ENCODE data around the gene ZSCAN21. TPM values are rescaled to one million over a fixed set of nuclear protein-coding genes. Genes with fewer than 3 reads are reported as not detected.

The ZSCAN21 gene
- total and polyA plus RNA-seq, 12 donors = 5.4 to 10.0 (median 6.9) TPM

DNA sequence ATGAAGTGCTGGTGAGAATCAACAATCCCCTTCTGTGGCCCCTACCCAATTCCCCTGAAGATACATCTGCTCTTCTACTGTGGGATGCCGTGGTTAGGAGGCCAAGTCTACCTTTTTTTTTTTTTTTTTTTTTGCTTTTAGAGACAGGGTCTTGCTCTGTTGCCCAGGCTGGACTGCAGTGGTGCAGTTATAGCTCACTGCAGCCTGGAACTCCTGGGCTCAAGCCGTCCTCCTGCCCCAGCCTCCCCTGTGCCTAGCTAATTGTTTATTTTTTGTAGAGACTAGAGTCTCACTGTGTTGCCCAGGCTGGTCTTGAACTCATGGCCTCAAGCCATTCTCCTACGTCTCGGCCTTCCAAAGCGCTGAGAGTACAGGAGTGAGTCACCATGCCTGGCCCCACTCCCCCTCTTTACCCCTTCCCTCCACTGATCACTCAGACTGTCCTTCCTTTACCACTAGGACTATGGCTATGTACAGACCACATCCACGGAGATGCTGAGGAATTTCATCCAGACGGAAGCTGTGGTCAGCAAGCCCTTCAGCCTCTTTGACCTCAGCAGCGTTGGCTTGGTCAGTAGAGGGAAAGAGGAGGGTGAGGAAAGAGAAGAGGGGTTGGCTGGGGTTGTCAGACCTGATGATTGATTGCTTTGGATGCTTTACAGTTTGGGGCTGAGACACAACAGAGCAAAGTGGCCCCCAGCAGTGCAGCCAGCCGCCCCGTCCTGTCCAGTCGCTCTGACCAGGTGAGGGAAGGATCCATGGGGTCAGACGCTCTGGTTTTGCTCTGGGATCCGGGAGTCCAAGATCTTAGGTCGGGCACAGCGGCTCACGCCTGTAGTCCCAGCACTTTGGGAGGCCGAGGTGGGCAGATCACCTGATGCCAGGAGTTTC, 53.6 kb downstream of the ZSCAN21 start:
- H3K36me3 ChIP-seq = peaks cover 0 to 69% (median 26%) of the 10 kb centered on the region in 9 donors
- H3K9me3 ChIP-seq = no peaks in the 10 kb centered on the region
- no peak for DNase-seq
- ATAC-seq = no peak
- peaks cover 3 to 32% (median 26%) of the 10 kb centered on the region in 9 donors for H3K4me1 ChIP-seq
- H3K27me3 ChIP-seq = no peaks in the 10 kb centered on the region
- no peak overlapping the region for H3K27ac ChIP-seq
- intact Hi-C loops (cut with DNase I) = no loop called here
- TF ChIP-seq, protein P1, sequence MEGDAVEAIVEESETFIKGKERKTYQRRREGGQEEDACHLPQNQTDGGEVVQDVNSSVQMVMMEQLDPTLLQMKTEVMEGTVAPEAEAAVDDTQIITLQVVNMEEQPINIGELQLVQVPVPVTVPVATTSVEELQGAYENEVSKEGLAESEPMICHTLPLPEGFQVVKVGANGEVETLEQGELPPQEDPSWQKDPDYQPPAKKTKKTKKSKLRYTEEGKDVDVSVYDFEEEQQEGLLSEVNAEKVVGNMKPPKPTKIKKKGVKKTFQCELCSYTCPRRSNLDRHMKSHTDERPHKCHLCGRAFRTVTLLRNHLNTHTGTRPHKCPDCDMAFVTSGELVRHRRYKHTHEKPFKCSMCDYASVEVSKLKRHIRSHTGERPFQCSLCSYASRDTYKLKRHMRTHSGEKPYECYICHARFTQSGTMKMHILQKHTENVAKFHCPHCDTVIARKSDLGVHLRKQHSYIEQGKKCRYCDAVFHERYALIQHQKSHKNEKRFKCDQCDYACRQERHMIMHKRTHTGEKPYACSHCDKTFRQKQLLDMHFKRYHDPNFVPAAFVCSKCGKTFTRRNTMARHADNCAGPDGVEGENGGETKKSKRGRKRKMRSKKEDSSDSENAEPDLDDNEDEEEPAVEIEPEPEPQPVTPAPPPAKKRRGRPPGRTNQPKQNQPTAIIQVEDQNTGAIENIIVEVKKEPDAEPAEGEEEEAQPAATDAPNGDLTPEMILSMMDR (IDR thresholded peaks at IDR 0.05) = no peak
- H3K4me3 ChIP-seq = no peak overlapping the region
- 89 to 90% methylated on average over 17 of the region's 17 CpGs for WGBS, 2 donors

DNA sequence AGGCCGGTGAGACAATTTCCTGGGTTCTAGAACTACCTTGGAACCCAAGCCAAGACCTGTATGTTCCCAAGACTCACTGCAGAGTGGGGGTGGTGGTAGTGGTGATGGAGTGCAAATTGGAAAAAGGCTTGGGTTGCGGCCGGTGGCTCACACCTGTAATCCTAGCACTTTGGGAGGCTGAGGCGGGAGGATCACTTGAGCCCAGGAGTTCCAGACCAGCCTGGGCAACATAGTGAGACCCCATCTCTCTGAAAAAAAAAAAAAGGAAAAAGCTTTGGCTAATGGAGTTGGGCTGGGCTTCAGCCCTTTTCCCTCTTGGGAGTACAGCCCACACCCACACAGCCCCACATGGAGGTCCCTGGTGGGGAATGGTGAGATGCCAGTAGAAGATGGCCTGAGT, 56.0 kb downstream of the ZSCAN21 start:
- H3K9me3 ChIP-seq = no peaks in the 10 kb centered on the region
- 90 to 96% methylated on average over 4 of the region's 4 CpGs for WGBS, 2 donors
- no peak for ATAC-seq
- no peak overlapping the region for H3K4me3 ChIP-seq
- DNase-seq = no peak
- H3K36me3 ChIP-seq = peaks cover 0 to 79% (median 24%) of the 10 kb centered on the region in 9 donors
- intact Hi-C loops (cut with DNase I) = no loop called here
- H3K4me1 ChIP-seq = peaks cover 0 to 13% (median 10%) of the 10 kb centered on the region in 9 donors
- TF ChIP-seq, protein P1 (IDR thresholded peaks at IDR 0.05) = no peak
- H3K27me3 ChIP-seq = no peaks in the 10 kb centered on the region
- H3K27ac ChIP-seq = no peak overlapping the region

DNA sequence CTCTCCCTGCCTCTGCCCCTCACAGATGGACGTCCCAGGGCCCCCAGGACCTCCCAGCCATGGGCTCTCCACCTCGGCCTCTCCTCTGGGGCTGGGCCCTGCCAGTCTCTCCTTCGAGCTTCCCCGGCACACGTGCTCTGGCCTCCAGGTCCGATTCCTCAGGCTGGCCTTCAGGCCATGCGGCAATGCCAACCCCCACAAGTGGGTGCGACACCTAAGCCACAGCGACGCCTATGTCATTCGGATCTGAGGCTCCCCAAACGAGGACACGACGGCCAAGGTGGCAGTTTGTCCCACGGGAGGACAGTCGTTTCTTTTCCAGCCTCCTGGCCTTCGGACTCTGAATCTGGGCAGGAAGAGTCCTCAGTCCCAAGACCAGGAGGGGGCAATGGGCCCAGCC, 57.1 kb downstream of the ZSCAN21 start:
- ATAC-seq (no peak), DNase-seq (no peak)
- Histone ChIP-seq H3K4me1 (peaks cover 0 to 10% (median 7%) of the 10 kb centered on the region in 9 donors), H3K9me3 (no peaks in the 10 kb centered on the region), H3K27ac (no peak overlapping the region), H3K27me3 (no peaks in the 10 kb centered on the region), H3K4me3 (no peak overlapping the region), H3K36me3 (peaks cover 0 to 90% (median 30%) of the 10 kb centered on the region in 9 donors)
- TF ChIP-seq, protein P1 (IDR thresholded peaks at IDR 0.05) = no peak
- intact Hi-C loops (cut with DNase I) = no loop called here
- 78 to 84% methylated on average over 17 of the region's 17 CpGs for WGBS, 2 donors

DNA sequence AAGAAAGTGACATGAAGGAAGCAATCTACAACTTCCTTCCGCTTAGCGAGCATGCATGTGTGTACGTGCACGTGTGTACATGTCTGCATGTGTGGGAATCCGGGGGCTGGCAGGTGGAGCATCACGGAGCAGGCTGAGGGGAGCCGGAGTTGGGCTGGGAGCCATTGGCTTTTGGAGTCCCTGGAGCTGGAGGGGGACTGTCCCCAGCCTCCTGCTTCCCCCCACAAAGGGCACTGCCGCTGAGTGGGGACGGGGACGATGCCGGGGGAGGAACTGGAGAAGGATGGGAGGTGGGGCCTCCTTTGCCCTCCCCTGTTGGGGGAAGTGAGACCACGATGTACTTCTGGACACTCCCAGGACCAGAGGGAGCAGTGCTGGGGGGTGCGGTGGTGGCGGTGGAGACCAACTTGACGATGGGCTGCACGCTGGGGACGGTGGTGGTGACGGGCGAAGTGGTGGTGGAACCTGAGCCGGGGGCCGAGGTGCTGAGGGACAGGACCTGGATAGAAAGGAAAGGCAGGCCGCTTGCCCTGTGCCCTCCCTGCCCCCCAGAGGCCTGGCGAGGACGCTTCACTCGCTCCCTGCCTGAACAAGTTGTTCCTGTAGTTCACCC, 57.7 kb downstream of the ZSCAN21 start:
- H3K4me1 ChIP-seq = peaks cover 0 to 6% (median 4%) of the 10 kb centered on the region in 9 donors
- no peaks in the 10 kb centered on the region for H3K9me3 ChIP-seq
- DNase-seq (no peak), ATAC-seq (no peak)
- 82 to 85% methylated on average over 25 of the region's 25 CpGs for WGBS, 2 donors
- no peaks in the 10 kb centered on the region for H3K27me3 ChIP-seq
- peaks cover 0 to 96% (median 36%) of the 10 kb centered on the region in 9 donors for H3K36me3 ChIP-seq
- H3K4me3 ChIP-seq = no peak overlapping the region
- TF ChIP-seq, protein P1 (IDR thresholded peaks at IDR 0.05) = no peak
- no peak overlapping the region for H3K27ac ChIP-seq
- intact Hi-C loops (cut with DNase I) = no loop called here
